Ramos (cell line): Measurements from ENCODE around the gene PARN.

Experiments used
- in situ Hi-C: fragments of 300-500 bp; cut with MboI; formaldehyde crosslinking; loops from one replicate; pipeline ENCODE4 v1.14.3; 2022; ENCODE audit warnings: low sequenced_read_pairs; ENCODE audit not compliant: unreplicated experiment

The PARN gene

DNA sequence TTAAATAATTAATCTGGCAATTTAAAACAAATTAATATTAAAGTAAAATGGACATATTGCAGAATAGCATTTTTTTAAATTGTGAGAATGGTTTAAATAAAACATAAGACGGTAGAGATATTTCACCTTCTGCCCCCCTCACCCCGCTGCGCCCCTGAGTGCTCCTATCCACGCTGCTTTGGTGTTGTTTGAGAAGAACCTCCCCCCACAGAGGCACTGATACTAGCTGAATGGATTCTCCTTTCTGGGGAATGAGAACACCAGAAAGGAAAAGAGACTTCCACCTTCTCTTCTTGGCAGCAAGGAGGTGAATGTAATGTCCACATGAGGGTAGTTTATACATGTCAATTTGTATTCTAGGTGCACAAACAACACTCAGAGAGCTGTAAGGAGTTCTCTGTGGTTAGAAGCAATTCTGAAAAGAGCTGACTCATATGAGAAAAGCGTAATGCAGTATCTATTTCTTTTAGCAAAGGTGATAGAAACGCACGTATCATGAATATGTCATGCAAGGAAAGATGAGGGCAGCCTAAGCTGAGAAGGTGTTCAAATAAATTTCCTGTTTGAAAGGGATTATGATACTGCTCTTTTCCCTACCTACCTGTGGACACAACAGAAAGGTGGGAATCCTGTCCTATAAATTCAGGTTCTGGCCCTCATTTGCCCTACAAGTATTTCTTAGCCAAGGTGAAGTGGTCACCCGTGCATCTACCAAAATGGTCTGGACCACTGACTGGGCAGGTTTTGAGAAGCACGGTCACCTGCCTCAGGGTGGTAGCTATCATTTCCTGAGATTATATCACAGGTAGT lies 126.9 kb downstream of the PARN start:
- in situ Hi-C loops, result no loop called here

DNA sequence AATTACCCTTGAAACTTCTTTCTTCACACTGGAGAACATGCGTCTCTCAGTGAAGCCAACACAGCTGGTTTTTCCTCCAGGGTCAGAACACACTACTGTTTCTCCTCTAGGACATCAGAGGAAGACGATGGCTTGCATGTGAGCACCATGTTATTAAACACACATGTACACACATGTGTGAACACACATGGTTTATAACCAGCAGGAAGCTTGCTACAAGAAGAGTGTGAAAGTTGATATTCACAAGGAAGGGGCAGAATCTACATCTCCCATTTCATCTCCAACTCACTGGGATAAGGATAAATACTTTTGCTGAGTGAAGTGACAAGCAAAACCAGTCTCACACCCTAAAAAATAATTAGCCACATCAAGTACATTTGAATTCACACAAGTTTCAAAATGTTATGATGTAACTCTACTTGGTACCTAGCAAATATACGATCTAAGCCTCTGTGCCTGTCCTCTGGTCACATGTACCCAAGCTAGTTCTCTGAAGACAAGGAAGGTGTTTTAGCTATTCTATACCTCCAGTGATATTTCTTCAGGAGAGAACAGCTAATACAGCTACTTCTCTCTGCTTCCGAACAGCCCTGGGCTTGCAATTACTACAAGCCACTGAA lies 127.7 kb downstream of the PARN start:
- in situ Hi-C loops, result no loop called here

DNA sequence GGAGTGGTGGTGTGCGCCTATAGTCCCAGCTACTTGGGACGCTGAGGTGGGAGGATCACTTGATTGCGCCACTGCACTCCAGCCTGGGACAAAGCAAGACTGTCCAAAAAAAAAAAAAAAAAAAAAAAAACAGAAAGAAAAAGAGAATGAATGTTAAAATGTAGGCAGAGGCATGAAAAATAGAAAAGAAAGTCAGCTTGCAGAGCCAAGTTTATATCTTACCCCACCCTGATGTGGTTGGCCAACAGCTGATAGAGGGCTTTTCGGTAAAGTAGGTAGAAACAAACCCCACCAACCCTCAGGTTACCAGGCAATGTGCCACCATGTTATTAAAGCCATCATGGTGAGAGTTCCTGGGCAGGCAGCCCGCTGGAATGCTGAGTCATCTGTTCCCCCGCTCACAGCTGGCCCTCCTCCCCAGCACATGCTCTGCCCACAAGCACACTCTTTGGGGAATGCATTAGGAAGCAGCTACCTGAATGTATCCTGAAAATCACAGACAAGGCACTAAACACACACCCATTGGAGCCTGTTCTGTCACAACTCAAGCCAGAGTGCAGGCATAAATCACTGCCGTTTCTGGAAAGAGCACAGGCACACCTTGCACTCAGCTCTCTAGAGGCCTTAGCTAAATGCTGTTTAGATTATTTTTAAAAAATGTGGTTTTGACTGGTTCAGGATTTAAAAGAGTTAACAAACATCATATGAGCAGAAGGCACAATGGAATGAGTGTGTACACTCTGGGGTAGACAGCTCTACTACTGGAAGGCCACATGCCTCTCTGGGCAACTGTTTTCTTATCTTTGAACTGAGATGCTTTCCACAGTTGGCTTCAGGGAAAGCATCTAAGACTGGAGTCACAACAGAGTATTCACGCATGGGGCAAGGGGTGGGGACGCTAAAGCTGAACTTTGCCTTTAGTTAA lies 128.5 kb downstream of the PARN start:
- in situ Hi-C loops, result no loop called here

DNA sequence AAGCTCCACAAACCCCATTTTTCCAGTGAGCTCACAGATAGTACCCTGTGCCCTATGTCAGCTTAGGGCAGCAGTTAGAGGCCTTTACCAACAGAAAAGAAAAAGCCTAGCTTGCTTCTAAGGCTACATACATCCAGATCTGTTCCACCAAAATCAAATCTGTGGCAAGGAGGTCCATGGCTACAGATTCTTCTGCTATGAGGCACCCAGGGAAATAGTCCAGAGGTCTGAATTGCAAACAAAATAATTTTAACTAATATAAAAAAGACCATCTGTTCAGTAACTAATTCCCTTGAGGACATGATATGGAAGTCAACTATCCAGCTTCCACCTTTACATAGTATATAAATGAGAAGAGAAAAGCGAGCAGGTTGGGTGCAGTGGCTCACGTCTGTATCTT lies 129.3 kb downstream of the PARN start:
- in situ Hi-C loops, result no loop called here

DNA sequence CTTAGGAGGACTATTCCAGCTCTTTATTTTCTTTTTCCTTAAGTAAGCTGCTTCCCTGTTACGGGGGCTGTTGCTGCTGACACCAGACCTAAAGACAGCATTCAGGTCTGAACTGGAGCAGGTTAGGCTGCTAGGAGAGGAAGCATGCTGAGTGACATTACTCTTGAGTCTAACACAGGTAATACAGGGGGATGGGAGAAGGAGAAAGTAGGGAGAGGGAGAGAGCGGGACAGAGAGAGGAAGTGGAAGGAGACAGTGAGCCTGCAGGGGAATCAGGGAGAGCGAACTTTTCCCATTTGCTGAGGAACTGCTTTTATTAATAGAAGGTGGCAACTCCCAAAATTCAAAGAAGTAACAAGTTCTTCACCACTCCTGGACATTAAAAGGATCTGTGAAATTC lies 130.9 kb downstream of the PARN start:
- in situ Hi-C loops, result no loop called here

DNA sequence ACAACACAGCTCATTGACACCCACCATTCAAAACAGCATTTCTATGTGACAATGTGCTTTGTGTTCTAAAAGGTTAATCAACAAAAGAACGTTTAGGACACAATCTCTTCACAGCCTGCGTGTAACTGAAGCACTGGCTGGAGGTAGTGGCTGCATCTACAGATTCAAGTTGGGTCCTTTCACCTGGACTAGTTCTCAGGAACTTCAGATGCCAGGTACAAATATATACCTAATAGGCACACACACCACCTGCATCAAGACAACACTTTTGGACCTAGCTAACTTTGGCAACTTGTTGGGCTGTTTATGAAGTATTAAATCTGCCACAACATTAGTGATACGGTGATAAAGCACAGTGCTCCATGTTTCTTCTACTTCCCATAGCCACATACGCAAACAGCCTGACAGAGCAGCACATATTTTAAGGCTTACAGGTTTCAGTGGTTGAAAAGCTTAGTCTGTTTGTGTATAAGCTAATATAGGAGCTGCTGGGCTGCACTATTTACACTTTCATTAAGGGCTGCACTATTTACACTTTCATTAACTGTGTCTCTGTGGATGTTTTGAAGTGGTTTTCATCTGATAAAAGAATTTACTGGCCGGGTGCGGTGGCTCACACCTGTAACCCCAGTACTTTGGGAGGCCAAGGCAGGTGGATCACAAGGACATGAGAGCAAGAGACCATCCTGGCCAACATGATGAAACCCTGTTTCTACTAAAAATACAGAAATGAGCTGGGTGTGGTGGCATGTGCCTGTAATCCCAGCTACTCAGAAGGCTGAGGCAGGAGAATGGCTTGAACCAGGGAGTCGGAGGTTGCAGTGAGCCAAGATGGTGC lies 132.6 kb downstream of the PARN start:
- in situ Hi-C loops, result no loop called here

DNA sequence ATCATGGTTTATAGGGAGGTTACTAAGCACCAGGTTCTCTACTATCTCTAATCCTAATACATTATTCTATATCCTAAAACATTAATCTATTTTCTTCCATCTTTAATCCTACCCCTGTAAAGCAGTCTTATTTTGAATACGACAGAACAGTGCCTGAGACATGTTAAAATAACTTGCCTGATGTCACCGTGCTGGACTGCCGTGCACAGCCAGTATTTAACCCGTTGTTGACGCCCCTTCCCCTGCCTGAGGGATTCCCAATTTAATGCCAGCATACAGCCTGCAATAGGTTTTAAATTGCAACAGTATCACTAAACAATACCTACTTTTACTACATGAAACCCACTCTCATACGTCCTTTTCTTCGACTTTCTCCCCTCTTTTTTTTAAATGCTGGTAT lies 133.3 kb downstream of the PARN start:
- in situ Hi-C loops, result no loop called here

DNA sequence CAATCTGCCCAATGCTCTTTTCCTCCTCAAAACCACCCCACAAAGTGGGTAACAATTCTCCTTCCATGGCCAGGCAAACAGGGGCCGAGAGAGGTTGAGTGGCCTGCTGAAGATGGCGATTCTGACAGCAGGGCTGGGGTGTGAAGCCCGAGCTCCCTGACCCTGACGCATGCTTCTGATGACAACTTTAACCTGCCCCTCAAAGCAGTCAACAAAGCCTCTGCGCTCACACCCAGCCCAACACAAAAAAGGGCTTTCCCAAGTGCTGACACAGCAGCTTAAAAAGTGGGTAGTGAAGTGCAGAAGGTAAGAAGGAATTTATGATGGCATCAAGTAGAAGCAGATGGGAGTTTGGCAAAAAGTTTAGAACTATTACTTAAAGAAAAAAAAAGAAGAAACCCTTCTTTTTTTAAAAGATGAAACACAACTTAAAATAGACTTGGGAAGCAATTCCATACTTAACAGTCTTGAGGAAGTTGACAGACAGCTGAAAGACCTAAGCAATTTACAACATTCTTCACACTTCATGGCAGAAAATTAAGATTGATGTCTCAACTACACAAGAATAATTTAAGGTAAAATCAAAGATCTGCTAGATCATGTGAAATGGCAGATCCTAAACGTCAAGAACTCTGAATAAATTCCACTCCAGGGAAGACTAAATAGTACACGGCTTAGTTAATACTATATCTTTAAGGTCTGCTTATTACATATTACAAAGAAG lies 133.9 kb downstream of the PARN start:
- in situ Hi-C loops, result no loop called here

DNA sequence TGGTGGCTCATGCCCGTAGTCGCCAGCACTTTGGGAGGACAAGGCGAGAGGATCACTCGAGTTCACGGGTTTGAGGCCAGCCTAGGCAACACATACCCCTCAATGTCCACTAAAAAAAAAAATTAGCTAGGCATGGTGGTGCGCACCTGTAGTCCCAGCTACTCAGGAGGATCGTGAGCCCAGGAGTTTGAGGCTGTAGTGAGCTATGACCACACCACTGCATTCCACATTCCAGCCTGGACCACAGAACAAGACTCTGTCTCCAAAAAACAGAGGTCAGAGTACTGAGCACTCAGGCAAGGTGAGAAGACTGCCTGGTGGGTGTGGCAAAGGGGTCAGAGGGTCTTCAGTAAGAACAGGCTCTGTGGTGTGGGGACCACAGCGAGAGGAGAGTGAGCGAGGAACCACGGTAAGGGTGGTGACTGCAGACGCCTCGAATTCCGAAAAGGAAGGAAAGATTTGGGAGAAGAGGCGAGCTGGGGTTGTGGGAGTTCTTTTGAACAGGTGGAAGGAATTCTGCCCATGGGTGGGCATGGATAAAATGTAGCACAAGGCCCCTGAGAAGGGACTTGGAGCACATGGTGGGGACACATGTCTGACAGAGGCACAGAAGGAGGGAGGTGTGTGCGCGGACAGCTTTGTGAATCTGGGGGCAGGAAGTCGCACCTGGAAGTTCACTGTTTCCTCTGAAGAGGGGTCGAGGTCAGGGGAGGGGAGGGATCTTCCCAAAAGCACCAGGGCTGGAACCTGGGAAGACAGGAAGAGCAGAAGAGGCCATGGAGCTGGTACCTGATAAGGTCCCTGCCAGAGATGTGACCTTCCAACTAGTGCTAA lies 134.6 kb downstream of the PARN start:
- in situ Hi-C loops, result no loop called here

DNA sequence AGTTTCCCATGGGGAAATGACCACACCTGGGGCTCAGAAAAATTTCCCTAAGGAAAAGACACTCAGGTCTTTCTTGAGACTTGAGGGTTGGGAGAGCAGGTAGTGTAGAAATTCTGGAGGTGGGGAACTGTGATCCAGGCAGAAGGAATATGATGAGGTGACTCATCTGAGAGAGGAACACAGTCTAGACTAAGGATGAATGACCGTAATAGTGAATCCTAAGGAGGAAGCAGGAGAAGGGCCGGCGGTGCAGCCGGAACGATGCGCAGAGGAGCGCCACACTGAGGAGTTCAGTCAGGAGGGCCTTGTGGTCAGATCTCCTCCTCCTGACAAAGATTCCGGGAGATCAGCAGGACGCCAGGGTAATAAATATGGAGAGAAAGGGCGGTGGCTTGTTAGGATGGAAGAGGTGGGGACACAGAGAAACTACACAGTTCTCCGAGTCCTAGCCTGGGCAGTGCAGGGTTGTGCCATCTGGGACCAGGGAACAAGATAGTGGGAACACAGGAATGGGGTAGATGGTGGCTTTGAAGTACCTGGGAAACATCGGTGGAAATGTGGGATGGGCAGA lies 135.6 kb downstream of the PARN start:
- in situ Hi-C loops, result no loop called here

DNA sequence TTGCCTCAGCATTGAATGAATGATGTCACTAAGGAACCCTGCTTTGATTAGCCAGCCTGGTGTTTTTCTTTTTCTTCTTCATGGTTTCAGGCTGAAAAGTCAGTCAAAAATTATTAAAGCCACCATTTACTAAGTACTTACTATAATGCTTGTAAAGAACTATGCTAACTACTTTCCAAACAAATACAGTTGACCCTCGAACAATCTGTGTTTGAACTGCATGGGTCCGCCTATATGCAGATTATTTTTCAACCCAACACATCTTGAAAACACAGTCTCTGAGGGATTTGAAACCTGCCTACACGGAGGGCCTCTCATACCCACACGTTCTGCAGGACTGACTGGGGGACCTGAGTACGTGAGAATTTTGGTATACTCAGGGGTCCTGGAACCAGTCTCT lies 136.3 kb downstream of the PARN start:
- in situ Hi-C loops, result no loop called here

DNA sequence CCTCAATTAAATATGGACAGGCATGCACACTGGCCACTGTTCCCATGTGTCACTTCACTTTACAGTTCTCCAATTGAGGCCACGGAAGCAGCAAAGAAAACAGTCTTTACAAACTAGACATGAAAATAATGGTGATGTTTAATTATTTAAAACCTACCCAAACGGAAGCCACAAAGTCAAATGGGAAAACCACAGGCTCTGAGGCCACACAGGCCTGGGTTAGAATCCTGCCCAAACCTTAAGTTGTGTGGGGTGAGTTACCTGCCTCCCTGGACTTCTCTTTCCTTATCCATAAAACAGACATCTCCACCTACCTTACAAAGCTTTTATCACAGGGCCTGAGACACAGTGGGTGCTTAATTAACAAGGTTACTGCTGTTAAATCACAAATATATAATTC lies 137.4 kb downstream of the PARN start:
- in situ Hi-C loops, result no loop called here

DNA sequence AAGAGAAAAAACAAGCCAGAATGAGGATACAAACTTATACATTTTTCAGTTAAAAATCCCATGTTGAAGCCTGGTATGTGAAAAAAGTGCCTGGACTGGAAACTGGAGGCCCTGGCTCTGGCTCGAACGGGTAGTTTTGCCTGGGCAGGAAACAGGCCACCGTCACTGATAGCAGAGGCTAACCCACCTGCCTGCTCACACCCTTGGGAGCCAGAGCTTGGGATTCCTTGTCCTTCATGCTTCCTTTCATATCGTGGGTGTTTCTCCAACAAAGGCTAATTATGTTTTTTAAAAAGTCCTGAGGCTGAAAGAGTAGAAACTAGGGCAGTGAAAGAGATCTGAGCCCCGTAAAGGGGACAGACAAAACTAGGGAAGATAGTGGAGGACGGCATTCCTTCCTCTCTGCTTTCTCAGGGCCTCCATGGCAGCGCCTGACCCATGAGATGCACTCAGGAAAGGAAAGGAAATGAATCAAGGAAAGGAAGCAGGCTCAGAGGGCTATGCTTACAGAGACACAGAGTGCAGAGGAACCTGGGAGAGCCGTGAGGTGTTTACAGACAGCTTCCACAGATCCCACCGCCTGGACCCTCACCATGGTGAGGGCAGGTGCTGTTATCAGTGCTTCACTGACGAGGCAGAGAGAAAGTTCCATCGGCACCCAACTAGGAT lies 138.1 kb downstream of the PARN start:
- in situ Hi-C loops, result no loop called here

DNA sequence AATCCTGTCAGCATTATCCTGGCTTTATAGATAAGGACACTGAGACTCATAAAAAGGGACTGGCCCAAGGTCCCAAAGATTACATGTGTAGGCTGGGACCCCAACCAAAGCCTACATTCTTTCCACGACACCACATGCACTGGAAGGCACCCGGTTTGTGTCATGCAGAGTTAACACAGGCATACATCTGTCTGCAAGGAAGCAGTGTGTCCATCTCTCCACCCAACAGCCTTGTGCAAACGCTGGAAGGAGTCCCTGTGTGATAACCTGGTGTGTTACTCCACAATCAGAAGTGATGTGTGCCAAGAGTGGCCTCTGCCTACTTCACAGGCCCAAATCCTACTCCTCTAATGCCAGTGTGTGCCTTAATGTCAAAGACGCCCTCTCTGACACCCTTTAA lies 139.8 kb downstream of the PARN start:
- in situ Hi-C loops, result no loop called here

DNA sequence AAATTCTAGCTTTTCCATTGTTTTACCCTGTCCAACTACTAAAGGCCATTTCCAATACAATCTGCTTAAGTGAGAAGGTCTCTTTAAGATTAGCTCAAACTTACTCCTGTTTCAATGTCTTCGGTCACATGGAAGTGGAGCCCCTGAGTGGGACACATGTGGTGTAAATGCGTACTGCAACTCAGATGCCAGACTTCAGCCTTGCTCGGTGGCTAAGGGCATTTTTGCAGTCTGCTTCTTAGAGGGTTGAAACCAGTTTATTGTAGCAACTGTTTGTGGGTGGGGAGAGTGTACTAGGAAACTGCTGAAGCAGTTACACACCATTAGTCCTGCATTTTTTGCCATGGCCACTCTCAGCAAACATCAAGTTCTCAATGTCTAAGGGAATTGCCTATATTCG lies 140.6 kb downstream of the PARN start:
- in situ Hi-C loops, result no loop called here

DNA sequence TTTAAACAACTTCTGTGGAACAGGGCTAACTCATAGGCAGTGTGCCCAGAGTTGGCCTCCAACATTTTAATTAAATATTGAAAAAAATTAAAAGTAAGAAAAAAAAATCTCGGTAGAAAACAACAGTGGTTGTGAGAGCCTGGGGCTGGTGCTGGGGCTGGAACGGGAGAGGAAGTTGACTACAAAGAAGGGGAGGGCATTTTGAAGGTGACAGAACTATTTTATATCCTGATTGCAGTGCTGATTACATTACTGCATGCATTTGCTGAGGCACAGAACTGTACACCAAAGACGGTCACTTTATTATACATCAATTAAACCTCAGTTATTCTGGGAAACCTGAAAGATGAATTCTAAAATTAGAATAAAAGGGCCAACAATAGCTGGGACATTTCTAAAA lies 142.5 kb downstream of the PARN start:
- in situ Hi-C loops, result no loop called here

DNA sequence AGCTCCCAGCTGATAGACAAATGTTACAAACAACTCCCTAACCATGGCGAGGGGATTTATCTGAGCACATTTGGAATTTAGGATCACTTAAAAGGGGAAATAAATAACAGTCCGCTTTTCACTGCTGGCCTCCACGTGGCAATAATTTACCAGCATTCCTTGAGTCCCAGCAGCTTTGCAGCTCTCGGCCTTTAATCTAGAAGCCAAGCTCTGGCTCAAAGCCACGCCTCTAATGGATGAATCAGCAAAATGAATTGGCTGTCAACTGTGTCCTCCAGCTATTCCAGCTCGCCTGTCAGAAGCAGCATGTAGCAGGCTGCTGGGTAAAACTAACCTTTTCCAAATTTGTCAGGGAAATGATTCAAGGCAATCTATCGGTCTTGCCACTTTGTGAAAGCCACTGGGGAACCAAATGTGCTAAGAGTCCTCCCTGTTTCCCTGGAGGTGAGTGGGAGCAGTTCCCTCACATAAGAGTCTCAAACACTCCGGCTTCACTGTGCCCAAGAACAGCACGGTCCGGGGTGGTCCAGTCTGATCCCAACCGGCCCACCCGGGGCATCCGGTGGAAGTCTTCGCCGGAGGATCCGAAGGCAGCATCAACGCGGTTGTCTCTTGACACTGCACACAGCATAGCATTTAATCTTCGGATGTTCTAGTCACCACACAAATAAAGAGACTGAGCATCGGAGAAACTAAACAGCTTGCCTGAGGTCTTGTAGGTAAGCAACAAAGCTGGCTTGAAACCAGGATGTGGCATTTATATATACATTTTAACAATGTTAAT lies 143.3 kb downstream of the PARN start:
- in situ Hi-C loops, result no loop called here
